ENCODE measurements around the gene PLEKHA7.

The PLEKHA7 gene

GRCh38 chr11:16840951-16841350 is 173.3 kb downstream of the PLEKHA7 start:
- TF ChIP-seq JUND (IDR thresholded peaks at IDR 0.05; ENCODE audit: low read depth): no peak
- no peak for DNase-seq (ENCODE audit: low read depth in 1 of 2, low spot score in 1 of 2)
- in situ Hi-C loops (cut with HindIII; ENCODE audit: low pct_unique_long_range_greater_than_20kb, low sequenced_read_pairs): no loop called here

DNA sequence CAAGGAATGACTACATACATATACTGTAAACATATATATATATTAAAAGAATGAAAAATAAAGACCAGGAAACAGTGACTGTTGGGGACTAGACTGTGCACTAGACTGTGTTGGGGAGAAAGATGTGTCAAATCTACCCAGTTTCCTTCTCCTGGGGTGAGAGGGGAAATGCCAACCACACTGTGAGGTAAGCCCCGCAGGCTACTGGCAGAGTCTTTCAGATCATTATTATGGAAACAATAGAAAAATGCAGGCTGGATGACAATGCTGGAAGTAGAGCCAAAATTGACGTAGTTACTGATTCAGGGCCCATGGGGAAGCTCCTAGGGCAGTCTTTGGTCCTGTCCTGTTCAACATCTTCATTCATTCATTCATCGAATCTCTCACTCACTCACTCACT is 174.4 kb downstream of the PLEKHA7 start:
- TF ChIP-seq JUND (IDR thresholded peaks at IDR 0.05; ENCODE audit: low read depth): no peak
- in situ Hi-C loops (cut with HindIII; ENCODE audit: low pct_unique_long_range_greater_than_20kb, low sequenced_read_pairs): no loop called here

GRCh38 chr11:16834384-16834783 is 179.8 kb downstream of the PLEKHA7 start:
- in situ Hi-C loops (cut with HindIII; ENCODE audit: low pct_unique_long_range_greater_than_20kb, low sequenced_read_pairs): no loop called here
- no peak for TF ChIP-seq JUND (IDR thresholded peaks at IDR 0.05; ENCODE audit: low read depth)
- DNase-seq (ENCODE audit: low read depth in 1 of 2, low spot score in 1 of 2): no peak

More for the DNA sequence above, 174.4 kb downstream of the PLEKHA7 start:
- no peak for DNase-seq (ENCODE audit: low read depth in 1 of 2, low spot score in 1 of 2)

- in situ Hi-C loops (cut with HindIII; ENCODE audit: low pct_unique_long_range_greater_than_20kb, low sequenced_read_pairs): no loop called here
- no peak for TF ChIP-seq JUND (IDR thresholded peaks at IDR 0.05; ENCODE audit: low read depth)
- no peak for DNase-seq (ENCODE audit: low read depth in 1 of 2, low spot score in 1 of 2)
These were observed 181.2 kb downstream of the PLEKHA7 start for GRCh38 chr11:16833026-16833425.

GRCh38 chr11:16832193-16832539 is 182.0 kb downstream of the PLEKHA7 start:
- no peak for TF ChIP-seq JUND (IDR thresholded peaks at IDR 0.05; ENCODE audit: low read depth)
- DNase-seq (ENCODE audit: low read depth in 1 of 2, low spot score in 1 of 2): no peak
- in situ Hi-C loops (cut with HindIII; ENCODE audit: low pct_unique_long_range_greater_than_20kb, low sequenced_read_pairs): no loop called here

DNA sequence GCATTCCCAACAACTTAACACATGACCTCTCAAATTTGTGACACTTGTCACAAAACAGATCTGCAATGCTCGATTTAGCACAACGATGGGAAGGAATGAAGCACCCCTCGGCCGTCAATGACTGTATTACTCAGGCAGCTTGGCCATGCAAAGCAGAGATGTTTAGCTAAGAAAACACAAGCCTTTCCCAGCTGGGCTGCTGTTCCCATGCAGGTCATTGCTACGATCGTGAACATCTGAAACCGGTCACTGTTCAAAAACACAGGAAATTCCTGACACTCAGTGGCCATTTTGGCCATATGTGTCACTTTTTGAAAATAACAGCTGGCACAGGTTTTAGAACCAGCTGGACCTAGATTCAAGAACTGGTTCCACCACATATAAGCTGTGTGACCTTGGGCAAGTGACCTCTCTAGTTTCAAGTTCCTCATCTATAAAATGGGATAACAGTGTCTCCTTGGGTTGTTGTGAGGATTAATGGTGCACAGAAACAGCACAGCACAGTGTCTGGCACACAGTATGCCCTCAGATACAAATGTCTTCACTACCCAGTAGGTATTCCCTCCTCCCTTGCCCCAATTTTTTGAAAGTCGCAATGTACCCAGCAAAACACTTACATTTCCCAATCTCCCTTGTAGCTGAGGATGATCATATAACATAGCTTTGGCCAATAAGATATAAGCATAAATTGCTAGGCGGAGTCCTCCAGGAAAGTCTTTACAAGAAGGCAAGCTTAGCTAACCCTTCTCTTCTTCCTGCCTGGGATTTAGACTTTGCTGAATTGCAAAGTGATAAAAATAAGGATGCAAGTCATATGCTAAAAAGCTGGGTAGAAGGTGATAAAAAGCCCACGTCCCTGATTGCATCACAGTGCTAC is 182.7 kb downstream of the PLEKHA7 start:
- no peak for DNase-seq (ENCODE audit: low read depth in 1 of 2, low spot score in 1 of 2)
- in situ Hi-C loops (cut with HindIII; ENCODE audit: low pct_unique_long_range_greater_than_20kb, low sequenced_read_pairs): no loop called here
- TF ChIP-seq JUND (IDR thresholded peaks at IDR 0.05; ENCODE audit: low read depth): no peak

- no peak for DNase-seq (ENCODE audit: low read depth in 1 of 2, low spot score in 1 of 2)
- in situ Hi-C loops (cut with HindIII; ENCODE audit: low pct_unique_long_range_greater_than_20kb, low sequenced_read_pairs): no loop called here
- no peak for TF ChIP-seq JUND (IDR thresholded peaks at IDR 0.05; ENCODE audit: low read depth)
These were observed 187.1 kb downstream of the PLEKHA7 start for GRCh38 chr11:16827139-16827538.

GRCh38 chr11:16825968-16826367 is 188.2 kb downstream of the PLEKHA7 start:
- no peak for DNase-seq (ENCODE audit: low read depth in 1 of 2, low spot score in 1 of 2)
- no peak for TF ChIP-seq JUND (IDR thresholded peaks at IDR 0.05; ENCODE audit: low read depth)
- in situ Hi-C loops (cut with HindIII; ENCODE audit: low pct_unique_long_range_greater_than_20kb, low sequenced_read_pairs): no loop called here

DNA sequence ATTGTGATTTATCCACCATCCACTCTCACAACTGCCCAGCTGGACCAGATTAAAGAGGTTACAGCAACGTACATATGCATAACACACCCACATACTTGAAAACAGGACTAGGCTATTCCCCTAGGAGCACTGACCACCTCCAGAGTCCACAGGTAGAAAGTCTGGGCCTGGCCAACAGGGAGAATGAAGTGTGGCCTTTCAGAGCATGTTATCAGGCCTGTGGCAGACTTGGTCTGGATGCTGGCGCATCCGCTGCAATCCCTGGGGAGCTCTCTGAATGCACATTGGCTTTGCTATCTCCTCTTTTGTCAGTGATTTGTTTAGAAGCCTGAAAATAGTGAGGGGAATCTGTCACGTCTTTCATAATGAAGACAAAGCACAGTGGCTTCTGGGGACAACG is 189.1 kb downstream of the PLEKHA7 start:
- no peak for DNase-seq (ENCODE audit: low read depth in 1 of 2, low spot score in 1 of 2)
- TF ChIP-seq JUND (IDR thresholded peaks at IDR 0.05; ENCODE audit: low read depth): no peak
- in situ Hi-C loops (cut with HindIII; ENCODE audit: low pct_unique_long_range_greater_than_20kb, low sequenced_read_pairs): no loop called here

DNA sequence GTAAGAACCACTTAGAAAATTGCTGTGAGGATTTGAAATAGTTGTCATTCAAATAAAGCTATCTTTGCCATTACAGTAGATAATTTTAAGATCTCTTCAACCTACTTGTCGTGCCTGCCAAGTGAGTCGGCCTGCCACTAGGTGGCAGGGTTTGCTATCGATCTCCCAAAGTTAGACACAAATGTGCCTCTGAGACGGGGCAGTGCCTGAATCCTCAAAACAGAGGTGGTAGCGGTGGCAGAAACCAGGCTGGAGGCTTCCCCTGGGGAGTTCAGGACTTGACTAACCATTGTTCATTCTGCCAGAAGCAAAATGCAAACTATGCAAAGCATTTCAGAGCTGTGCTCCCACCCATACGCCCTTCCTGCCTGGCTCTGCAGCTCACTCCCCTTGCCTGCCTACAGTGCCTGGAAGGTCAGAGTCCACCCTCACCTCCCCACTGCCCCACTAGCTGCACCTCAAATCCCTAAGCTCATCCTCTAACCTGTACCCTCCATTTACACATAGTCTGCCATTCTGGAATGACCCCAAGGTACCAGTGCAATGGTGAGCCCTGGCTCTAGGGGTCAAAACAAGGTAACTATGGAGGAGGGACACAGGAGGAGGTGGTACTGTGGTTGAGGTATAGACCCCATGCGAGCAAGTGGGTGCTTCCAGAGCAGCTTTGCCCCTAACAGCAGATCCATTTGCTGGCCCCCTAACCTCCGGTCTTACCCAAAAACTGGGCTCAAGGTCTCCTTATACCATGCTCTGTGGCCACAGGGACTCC is 193.7 kb downstream of the PLEKHA7 start:
- DNase-seq (ENCODE audit: low read depth in 1 of 2, low spot score in 1 of 2): peak; percentile 74 to 75
- TF ChIP-seq JUND (IDR thresholded peaks at IDR 0.05; ENCODE audit: low read depth): no peak
- in situ Hi-C loops (cut with HindIII; ENCODE audit: low pct_unique_long_range_greater_than_20kb, low sequenced_read_pairs): no loop called here

DNA sequence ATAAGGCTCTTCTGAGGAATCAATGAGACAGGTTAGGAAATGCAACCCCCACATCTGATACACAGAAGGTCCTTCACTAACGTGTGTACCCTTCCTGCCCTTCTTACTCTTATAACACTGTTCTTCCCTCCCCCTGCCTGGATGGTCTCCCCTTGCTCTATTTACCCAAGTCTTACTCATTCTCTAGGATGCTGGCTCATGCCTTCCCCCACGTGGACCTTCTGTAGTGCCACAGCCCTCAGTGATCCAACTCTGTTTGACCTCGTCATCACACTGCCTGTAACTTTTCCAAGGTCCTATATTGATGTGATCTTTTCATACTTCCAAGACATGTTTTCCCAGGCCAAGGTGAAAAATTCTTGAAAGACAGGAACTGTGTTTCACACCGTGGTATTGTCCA is 195.9 kb downstream of the PLEKHA7 start:
- DNase-seq (ENCODE audit: low read depth in 1 of 2, low spot score in 1 of 2): no peak
- no peak for TF ChIP-seq JUND (IDR thresholded peaks at IDR 0.05; ENCODE audit: low read depth)
- in situ Hi-C loops (cut with HindIII; ENCODE audit: low pct_unique_long_range_greater_than_20kb, low sequenced_read_pairs): no loop called here

DNA sequence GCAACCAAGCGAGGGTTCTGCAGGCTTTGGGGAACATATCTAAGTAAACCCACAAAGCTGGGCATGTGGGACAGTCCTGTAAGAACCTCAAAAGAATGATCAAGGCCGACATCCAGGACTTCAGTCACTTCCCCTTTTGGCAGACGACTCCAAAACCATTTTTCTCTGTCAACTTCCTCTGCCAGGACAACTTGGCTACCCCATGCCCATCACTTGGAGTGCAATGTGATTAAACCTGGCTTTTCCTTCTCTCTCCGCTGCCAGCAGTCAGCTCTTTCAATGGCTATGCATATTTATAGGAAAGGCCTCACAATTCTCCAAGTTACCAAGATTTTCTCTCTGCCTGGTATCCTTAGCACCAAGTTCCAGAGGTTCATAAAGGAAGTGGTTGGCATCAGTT is 196.9 kb downstream of the PLEKHA7 start:
- TF ChIP-seq JUND (IDR thresholded peaks at IDR 0.05; ENCODE audit: low read depth): no peak
- in situ Hi-C loops (cut with HindIII; ENCODE audit: low pct_unique_long_range_greater_than_20kb, low sequenced_read_pairs): no loop called here
- DNase-seq (ENCODE audit: low read depth in 1 of 2, low spot score in 1 of 2): no peak
